Fibroblast of pulmonary artery (primary cell): Measurements from ENCODE around the gene ANO10.

Source experiments
- DNase-seq: peaks from one replicate; pipeline ENCODE4 v3.0.0-alpha.2; 2010; ENCODE audit warnings: low read depth
- H3K4me3 ChIP-seq: replicated peaks from 2 replicates; pipeline ENCODE4 v1.5.1; 2011; ENCODE audit warnings: low read depth, mild to moderate bottlenecking, control low read depth, low read length, moderate library complexity
- CTCF ChIP-seq: IDR thresholded peaks from 2 replicates; pipeline ENCODE4 v1.5.1; 2011; ENCODE audit warnings: mild to moderate bottlenecking, control low read depth, low read length, inconsistent platforms; ENCODE audit errors: missing control alignments

The ANO10 gene

DNA sequence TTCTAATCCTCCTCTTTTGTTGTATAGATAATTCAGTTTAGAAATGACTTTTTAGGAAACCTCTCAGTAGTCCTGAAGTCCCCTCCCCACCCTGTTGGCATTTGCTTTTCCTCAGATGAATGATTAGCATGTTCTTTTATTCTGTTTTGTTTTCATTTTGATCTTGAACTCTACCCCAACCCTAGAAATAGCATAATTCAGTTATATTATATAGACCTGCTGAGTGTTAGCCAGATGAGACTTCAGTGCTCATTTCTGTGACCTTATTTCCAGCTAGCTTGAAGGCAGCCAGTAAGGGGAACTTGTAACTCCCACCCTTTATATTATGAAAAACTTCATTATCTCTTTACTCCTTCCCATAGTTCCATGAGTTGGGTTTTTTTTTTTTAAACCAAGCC is 294.2 kb downstream of the ANO10 start:
- H3K4me3 ChIP-seq: no peak overlapping the region
- DNase-seq: no peak
- no peak for TF ChIP-seq CTCF

- TF ChIP-seq CTCF: no peak
Measured at GRCh38 chr3:43326891-43327581, 294.8 kb downstream of the ANO10 start.

DNA sequence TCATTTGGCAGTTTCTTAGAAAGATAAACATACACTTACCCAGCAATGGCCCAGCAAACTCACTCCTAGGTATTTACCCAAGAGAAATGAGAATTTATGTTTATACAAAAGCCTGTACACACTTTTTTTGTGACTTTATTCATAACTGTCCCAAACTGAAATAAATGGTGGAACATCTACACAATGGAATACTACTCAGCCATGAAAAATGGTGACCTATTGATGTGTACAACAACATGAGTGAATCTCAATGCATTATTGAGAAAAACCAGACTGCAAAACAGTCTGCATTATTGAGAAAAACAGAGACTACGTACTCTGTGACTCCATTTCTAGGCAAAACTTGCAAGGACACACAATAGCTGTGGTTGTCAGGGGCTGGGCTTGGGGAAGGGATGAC is 298.3 kb downstream of the ANO10 start:
- no peak for DNase-seq
- H3K4me3 ChIP-seq: no peak overlapping the region
- TF ChIP-seq CTCF: no peak

More at GRCh38 chr3:43326891-43327581, 294.8 kb downstream of the ANO10 start:
- H3K4me3 ChIP-seq: no peak overlapping the region
- peak; percentile 72 for DNase-seq

DNA sequence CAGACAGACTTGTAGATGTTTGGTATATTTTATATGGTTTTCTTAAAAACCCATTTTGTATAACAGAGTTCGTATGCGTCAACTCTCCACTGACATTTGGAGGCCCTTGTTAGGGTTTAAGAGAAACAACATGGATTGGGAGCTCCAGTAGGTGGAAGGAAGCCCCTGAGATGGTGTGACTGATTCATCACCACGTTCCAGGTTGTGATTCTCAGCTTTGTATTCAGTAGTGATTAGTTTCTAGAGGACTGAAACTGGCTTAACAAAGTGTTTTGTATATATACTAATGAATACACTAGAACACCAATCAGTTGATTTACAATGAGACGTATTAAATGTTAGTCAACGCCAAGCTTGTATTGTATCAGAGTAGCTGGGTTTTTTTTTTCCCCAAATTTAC is 301.5 kb downstream of the ANO10 start:
- no peak for DNase-seq
- H3K4me3 ChIP-seq: no peak overlapping the region
- TF ChIP-seq CTCF: no peak

- no peak for DNase-seq
- TF ChIP-seq CTCF: no peak
- H3K4me3 ChIP-seq: no peak overlapping the region
Measured at GRCh38 chr3:43319794-43320193, 302.0 kb downstream of the ANO10 start.

GRCh38 chr3:43319376-43319775 is 302.4 kb downstream of the ANO10 start:
- no peak for DNase-seq
- TF ChIP-seq CTCF: no peak
- H3K4me3 ChIP-seq: no peak overlapping the region

DNA sequence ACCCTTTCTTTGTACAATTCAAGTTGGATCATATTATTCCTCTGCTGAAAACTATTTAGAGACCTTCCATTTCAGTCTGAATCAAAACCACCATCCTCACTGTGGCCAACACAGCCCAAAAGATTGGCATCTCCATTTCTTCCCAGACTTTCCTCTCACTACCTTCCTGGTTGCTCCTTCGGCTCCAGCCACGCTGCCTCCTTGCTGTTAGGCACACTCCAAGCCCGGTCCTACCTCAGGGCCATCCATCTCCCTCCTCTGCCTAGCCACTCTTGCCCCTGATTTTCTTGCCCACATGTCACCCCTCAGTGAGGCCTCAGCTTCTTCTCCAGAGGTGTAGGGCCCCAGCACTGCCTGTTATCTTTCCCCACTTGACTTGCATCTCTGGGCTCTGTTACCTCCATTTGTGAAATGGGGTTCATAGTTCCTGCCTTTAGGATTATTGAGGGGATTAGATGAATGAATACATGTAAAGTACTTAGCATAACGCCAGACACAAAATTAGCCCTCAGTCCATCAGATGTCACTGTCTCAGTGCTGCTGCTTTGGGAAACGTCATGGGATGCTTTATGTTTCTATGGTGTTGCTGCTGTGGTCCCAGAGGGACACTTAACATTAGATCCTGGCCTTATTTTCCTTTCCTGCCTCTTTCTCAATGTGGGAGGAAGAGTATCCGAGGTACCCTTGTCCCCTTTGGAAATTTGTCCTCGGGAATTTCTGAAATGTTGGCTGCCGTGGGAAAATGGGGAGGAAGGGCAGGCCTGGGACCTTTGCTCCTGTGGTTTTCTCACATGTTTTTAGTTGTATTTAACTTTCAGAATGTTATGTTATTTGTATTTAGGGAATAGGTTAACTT is 304.1 kb downstream of the ANO10 start:
- TF ChIP-seq CTCF: no peak
- DNase-seq: peak; percentile 41
- H3K4me3 ChIP-seq: no peak overlapping the region
